Calu3 (cell line): ENCODE data around the gene DHRS7C. TPM values are rescaled to one million over a fixed set of nuclear protein-coding genes. Genes with fewer than 3 reads are reported as not detected.

Source experiments
- BruUV-seq: library from RNA; stranded (reverse); fragments of 400-500 nt; replicated peaks from 2 replicates; lab custom pipeline; 2021; lab: Mats Ljungman, UMichigan
- CTCF ChIA-PET: fragments of 300-600 bp; sonication (Branson Sonifier 250); formaldehyde crosslinking; loops from one replicate; lab custom pipeline; 2022; ENCODE audit warnings: antibody characterized with exemption; lab: Charles Lee
- DNase-seq: peaks from one replicate; pipeline ENCODE4 v3.0.0; 2022
- H3K27ac Mint-ChIP-seq: one replicate; pipeline ENCODE4 v1.8.0; 2022; ENCODE audit warnings: mixed read lengths; ENCODE audit not compliant: unreplicated experiment
- H3K27me3 Mint-ChIP-seq: one replicate; pipeline ENCODE4 v1.8.0; 2022; ENCODE audit warnings: mixed read lengths; ENCODE audit not compliant: unreplicated experiment
- H3K36me3 Mint-ChIP-seq: one replicate; pipeline ENCODE4 v1.8.0; 2022; ENCODE audit warnings: mild to moderate bottlenecking, moderate library complexity, mixed read lengths; ENCODE audit not compliant: insufficient read depth, unreplicated experiment
- H3K4me1 Mint-ChIP-seq: one replicate; pipeline ENCODE4 v1.8.0; 2022; ENCODE audit warnings: mild to moderate bottlenecking, low read depth, mixed read lengths; ENCODE audit not compliant: unreplicated experiment
- H3K4me3 Mint-ChIP-seq: one replicate; pipeline ENCODE4 v1.8.0; 2022; ENCODE audit warnings: mild to moderate bottlenecking, low read depth, moderate library complexity, mixed read lengths; ENCODE audit not compliant: unreplicated experiment
- H3K9me3 Mint-ChIP-seq: one replicate; pipeline ENCODE4 v1.8.0; 2022; ENCODE audit warnings: low read depth, mixed read lengths; ENCODE audit not compliant: unreplicated experiment
- intact Hi-C: fragments of 100-400 bp; cut with micrococcal nuclease; formaldehyde crosslinking; loops from one replicate; pipeline ENCODE4 v1.10.0; 2022; ENCODE audit not compliant: unreplicated experiment
- total RNA-seq: library from RNA; stranded (reverse); gene quantifications from 2 replicates; pipeline ENCODE4 v1.2.3, GENCODE V29; 2022
- TF ChIP-seq, protein P1 (sequence below): fragments of 200-600 bp; IDR thresholded peaks from one replicate; pipeline ENCODE4 v1.8.0; 2022; ENCODE audit warnings: antibody characterized with exemption; ENCODE audit not compliant: unreplicated experiment

Gene DHRS7C
- total RNA-seq, 1 experiment from 2014 or later = not detected

DNA sequence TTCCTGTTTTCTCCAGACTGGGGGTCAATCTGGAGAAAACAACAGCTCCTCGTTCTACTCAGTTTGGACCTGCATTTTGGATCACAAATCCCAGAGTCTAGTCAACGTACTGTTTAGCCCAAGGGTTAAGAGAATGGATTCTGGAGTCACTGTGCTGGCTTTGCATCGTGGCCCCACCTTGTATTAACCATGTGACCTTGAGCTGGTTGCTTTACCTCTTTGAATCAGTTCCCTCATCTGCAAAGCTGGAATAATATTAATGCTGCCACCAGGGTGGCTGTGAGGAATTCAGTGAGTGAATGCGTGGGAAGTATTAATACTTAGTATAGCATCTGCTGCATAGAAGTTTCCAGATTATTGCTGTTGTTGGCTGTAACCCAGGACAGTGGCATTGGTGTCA lies 11.3 kb upstream of the DHRS7C start:
- CTCF ChIA-PET = no interaction called here
- H3K4me1 Mint-ChIP-seq = peaks cover 8% of the 10 kb centered on the region
- no peak for DNase-seq
- H3K27ac Mint-ChIP-seq = peak overlapping the region; percentile 26
- intact Hi-C loops = no loop called here
- no peaks in the 10 kb centered on the region for H3K36me3 Mint-ChIP-seq
- no peaks in the 10 kb centered on the region for H3K27me3 Mint-ChIP-seq
- H3K9me3 Mint-ChIP-seq = peaks cover 4% of the 10 kb centered on the region
- TF ChIP-seq, protein P1, sequence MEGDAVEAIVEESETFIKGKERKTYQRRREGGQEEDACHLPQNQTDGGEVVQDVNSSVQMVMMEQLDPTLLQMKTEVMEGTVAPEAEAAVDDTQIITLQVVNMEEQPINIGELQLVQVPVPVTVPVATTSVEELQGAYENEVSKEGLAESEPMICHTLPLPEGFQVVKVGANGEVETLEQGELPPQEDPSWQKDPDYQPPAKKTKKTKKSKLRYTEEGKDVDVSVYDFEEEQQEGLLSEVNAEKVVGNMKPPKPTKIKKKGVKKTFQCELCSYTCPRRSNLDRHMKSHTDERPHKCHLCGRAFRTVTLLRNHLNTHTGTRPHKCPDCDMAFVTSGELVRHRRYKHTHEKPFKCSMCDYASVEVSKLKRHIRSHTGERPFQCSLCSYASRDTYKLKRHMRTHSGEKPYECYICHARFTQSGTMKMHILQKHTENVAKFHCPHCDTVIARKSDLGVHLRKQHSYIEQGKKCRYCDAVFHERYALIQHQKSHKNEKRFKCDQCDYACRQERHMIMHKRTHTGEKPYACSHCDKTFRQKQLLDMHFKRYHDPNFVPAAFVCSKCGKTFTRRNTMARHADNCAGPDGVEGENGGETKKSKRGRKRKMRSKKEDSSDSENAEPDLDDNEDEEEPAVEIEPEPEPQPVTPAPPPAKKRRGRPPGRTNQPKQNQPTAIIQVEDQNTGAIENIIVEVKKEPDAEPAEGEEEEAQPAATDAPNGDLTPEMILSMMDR = no peak
- BruUV-seq = no TSS peak
- no peak overlapping the region for H3K4me3 Mint-ChIP-seq

DNA sequence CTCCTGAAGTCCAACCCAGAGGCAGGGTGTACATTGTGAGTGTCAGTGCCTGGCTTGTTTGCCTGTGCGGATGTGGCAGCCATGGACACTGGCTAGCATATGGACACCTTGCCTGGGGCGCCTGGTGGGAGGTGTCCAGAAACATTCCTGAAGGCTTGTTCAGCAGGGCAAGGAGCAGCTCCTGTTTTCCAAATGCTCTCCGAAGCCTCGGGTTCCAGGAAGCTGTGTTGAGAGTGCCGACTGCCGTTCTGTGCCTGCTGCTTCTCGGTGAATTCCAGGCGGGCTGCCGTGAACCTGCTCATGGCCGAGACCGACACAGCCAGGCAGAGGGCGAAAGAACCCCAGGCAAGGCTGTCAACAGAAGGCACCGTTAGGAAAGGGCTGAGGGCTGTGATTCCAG lies 10.9 kb upstream of the DHRS7C start:
- Mint-ChIP-seq H3K36me3 (no peaks in the 10 kb centered on the region), H3K27me3 (no peaks in the 10 kb centered on the region), H3K27ac (peak overlapping the region; percentile 26), H3K9me3 (peaks cover 4% of the 10 kb centered on the region), H3K4me1 (peaks cover 8% of the 10 kb centered on the region), H3K4me3 (no peak overlapping the region)
- no TSS peak for BruUV-seq
- DNase-seq = peak; percentile 57
- TF ChIP-seq, protein P1 = no peak
- CTCF ChIA-PET = no interaction called here
- intact Hi-C loops = no loop called here

- CTCF ChIA-PET = no interaction called here
- Mint-ChIP-seq H3K4me3 (no peak overlapping the region), H3K27me3 (no peaks in the 10 kb centered on the region), H3K9me3 (peaks cover 4% of the 10 kb centered on the region), H3K27ac (peak overlapping the region; percentile 26), H3K36me3 (no peaks in the 10 kb centered on the region), H3K4me1 (peaks cover 8% of the 10 kb centered on the region)
- TF ChIP-seq, protein P1 = no peak
- intact Hi-C loops = no loop called here
- BruUV-seq = no TSS peak
- no peak for DNase-seq
These were observed 10.1 kb upstream of the DHRS7C start for GRCh38 chr17:9801505-9801904.

GRCh38 chr17:9798724-9799123 lies 7.3 kb upstream of the DHRS7C start:
- peaks cover 8% of the 10 kb centered on the region for H3K4me1 Mint-ChIP-seq
- intact Hi-C loops = no loop called here
- H3K4me3 Mint-ChIP-seq = no peak overlapping the region
- no peaks in the 10 kb centered on the region for H3K36me3 Mint-ChIP-seq
- no peak for DNase-seq
- H3K9me3 Mint-ChIP-seq = no peaks in the 10 kb centered on the region
- H3K27me3 Mint-ChIP-seq = no peaks in the 10 kb centered on the region
- TF ChIP-seq, protein P1 = no peak
- CTCF ChIA-PET = no interaction called here
- H3K27ac Mint-ChIP-seq = no peak overlapping the region
- BruUV-seq = no TSS peak
